Caki2 (cell line): ENCODE results near the gene LTBP1. TPM values are rescaled to one million over a fixed set of nuclear protein-coding genes. Genes with fewer than 3 reads are reported as not detected.
"Not testable (repeated sequence)": the region's sequence is repeated elsewhere in the genome, so short reads cannot be mapped to it uniquely, and the experiment has no call there.

Source experiments
- DNase-seq: peaks from one replicate; pipeline ENCODE4 v3.0.0-alpha.2; 2015; ENCODE audit warnings: low read depth
- in situ Hi-C: cut with HindIII; loops from 2 replicates; pipeline ENCODE4 v1.10.0; 2016; ENCODE audit warnings: low sequenced_read_pairs, low pct_unique_long_range_greater_than_20kb, mixed read lengths
- total RNA-seq: library from RNA; depleted of rRNA; stranded (reverse); fragments of >200 nt; shearing (Covaris generic); gene quantifications from 2 replicates; pipeline ENCODE4 v1.2.3, GENCODE V29; 2014; ENCODE audit warnings: low replicate concordance

LTBP1 gene
- total RNA-seq, 1 experiment from 2014 or later: 3.6 TPM

- no peak for DNase-seq
- in situ Hi-C loops: no loop called here
Observed at GRCh38 chr2:33339269-33339668, 392.5 kb downstream of the LTBP1 start.

GRCh38 chr2:33340280-33340679 lies 393.5 kb downstream of the LTBP1 start:
- DNase-seq: no peak
- in situ Hi-C loops: no loop called here

GRCh38 chr2:33342171-33342570 lies 395.4 kb downstream of the LTBP1 start:
- in situ Hi-C loops: no loop called here
- DNase-seq: no peak

GRCh38 chr2:33342705-33343104 lies 396.0 kb downstream of the LTBP1 start:
- in situ Hi-C loops: no loop called here
- no peak for DNase-seq

- in situ Hi-C loops: no loop called here
- DNase-seq: no peak
Observed at GRCh38 chr2:33343387-33343895, 396.7 kb downstream of the LTBP1 start.

GRCh38 chr2:33344230-33344629 lies 397.5 kb downstream of the LTBP1 start:
- in situ Hi-C loops: no loop called here
- DNase-seq: no peak

GRCh38 chr2:33347856-33348255 lies 401.1 kb downstream of the LTBP1 start:
- in situ Hi-C loops: no loop called here
- DNase-seq: no peak

GRCh38 chr2:33350632-33351031 lies 403.9 kb downstream of the LTBP1 start:
- no peak for DNase-seq
- in situ Hi-C loops: no loop called here

GRCh38 chr2:33351781-33352180 lies 405.0 kb downstream of the LTBP1 start:
- in situ Hi-C loops: no loop called here
- no peak for DNase-seq

GRCh38 chr2:33354981-33355380 lies 408.2 kb downstream of the LTBP1 start:
- no peak for DNase-seq
- in situ Hi-C loops: no loop called here

- no peak for DNase-seq
- in situ Hi-C loops: no loop called here
Observed at GRCh38 chr2:33358878-33359277, 412.1 kb downstream of the LTBP1 start.

GRCh38 chr2:33363325-33364298 lies 416.9 kb downstream of the LTBP1 start:
- in situ Hi-C loops: no loop called here
- no peak for DNase-seq

- in situ Hi-C loops: no loop called here
- DNase-seq: peak; percentile 5
Observed at GRCh38 chr2:33365264-33365970, 418.7 kb downstream of the LTBP1 start.

GRCh38 chr2:33366473-33366872 lies 419.7 kb downstream of the LTBP1 start:
- peak; percentile 86 for DNase-seq

GRCh38 chr2:33368524-33368923 lies 421.8 kb downstream of the LTBP1 start:
- in situ Hi-C loops, DNase-seq: not testable (repeated sequence)

More at GRCh38 chr2:33366473-33366872, 419.7 kb downstream of the LTBP1 start:
- in situ Hi-C loops: no loop called here

GRCh38 chr2:33369191-33369590 lies 422.4 kb downstream of the LTBP1 start:
- no peak for DNase-seq
- in situ Hi-C loops: no loop called here

GRCh38 chr2:33370636-33371265 lies 424.0 kb downstream of the LTBP1 start:
- DNase-seq: no peak
- in situ Hi-C loops: loop anchor here (10.0 kb wide), 1 partner anchor 596 kb away; no protein-coding TSS in a partner anchor

- in situ Hi-C loops: loop anchor here (10.0 kb wide), 1 partner anchor 597 kb away; no protein-coding TSS in a partner anchor
- DNase-seq: no peak
Observed at GRCh38 chr2:33371304-33372090, 424.7 kb downstream of the LTBP1 start.
